Breast epithelium (tissue), 3 donors: ENCODE data around the gene SH3BP1.

Experiments
- CTCF ChIP-seq, 3 donors: fragments of 450-650 bp; IDR thresholded peaks; one replicate each; pipeline ENCODE4 v1.5.1; 2016 to 2017; ENCODE audit warnings: antibody characterized with exemption in 3 of 3, mild to moderate bottlenecking in 3 of 3, moderate library complexity in 3 of 3
- POLR2AphosphoS5 ChIP-seq, 3 donors: sonication (generic); formaldehyde crosslinking; IDR thresholded peaks; one replicate each; pipeline ENCODE4 v1.6.1; 2017; ENCODE audit warnings: antibody characterized with exemption in 3 of 3

GRCh38 chr22:37626556-37627075 is 12.9 kb upstream of the SH3BP1 start:
- TF ChIP-seq CTCF (IDR thresholded peaks at IDR 0.05): no peak
- TF ChIP-seq POLR2AphosphoS5 (IDR thresholded peaks at IDR 0.05): no peak
